Measurements from ENCODE around the gene AQP12A. TPM values are rescaled to one million over a fixed set of nuclear protein-coding genes. Genes with fewer than 3 reads are reported as not detected.

Gene AQP12A
- total RNA-seq, 1 donor from 2014 or later = not detected

- H3K36me3 Mint-ChIP-seq (ENCODE audit: low read depth) = no peaks in the 10 kb centered on the region
- H3K9me3 Mint-ChIP-seq = no peaks in the 10 kb centered on the region
- no peak for DNase-seq (ENCODE audit: low read depth, low spot score)
- H3K4me1 Mint-ChIP-seq = no peaks in the 10 kb centered on the region
- TF ChIP-seq CTCF (conservative IDR thresholded peaks at IDR 0.05) = no peak
- no peaks in the 10 kb centered on the region for H3K27me3 Mint-ChIP-seq (ENCODE audit: low read depth)
- no peak overlapping the region for H3K4me3 Mint-ChIP-seq
- H3K27ac Mint-ChIP-seq (ENCODE audit: unreplicated experiment) = no peak overlapping the region
These were observed 32.2 kb downstream of the AQP12A start for GRCh38 chr2:240723851-240724250.

GRCh38 chr2:240724431-240724830 is 32.8 kb downstream of the AQP12A start:
- H3K4me3 Mint-ChIP-seq = no peak overlapping the region

GRCh38 chr2:240725266-240725665 is 33.6 kb downstream of the AQP12A start:
- H3K4me1 Mint-ChIP-seq = no peaks in the 10 kb centered on the region
- no peak overlapping the region for H3K4me3 Mint-ChIP-seq
- H3K9me3 Mint-ChIP-seq = no peaks in the 10 kb centered on the region
- H3K27me3 Mint-ChIP-seq (ENCODE audit: low read depth) = no peaks in the 10 kb centered on the region
- no peak for DNase-seq (ENCODE audit: low read depth, low spot score)
- no peaks in the 10 kb centered on the region for H3K36me3 Mint-ChIP-seq (ENCODE audit: low read depth)
- H3K27ac Mint-ChIP-seq (ENCODE audit: unreplicated experiment) = no peak overlapping the region
- TF ChIP-seq CTCF (conservative IDR thresholded peaks at IDR 0.05) = no peak

More at GRCh38 chr2:240724431-240724830, 32.8 kb downstream of the AQP12A start:
- no peak for DNase-seq (ENCODE audit: low read depth, low spot score)
- Mint-ChIP-seq H3K27me3 (ENCODE audit: low read depth) (no peaks in the 10 kb centered on the region), H3K4me1 (no peaks in the 10 kb centered on the region), H3K36me3 (ENCODE audit: low read depth) (no peaks in the 10 kb centered on the region), H3K27ac (ENCODE audit: unreplicated experiment) (no peak overlapping the region), H3K9me3 (no peaks in the 10 kb centered on the region)
- no peak for TF ChIP-seq CTCF (conservative IDR thresholded peaks at IDR 0.05)

GRCh38 chr2:240725671-240726070 is 34.0 kb downstream of the AQP12A start:
- no peaks in the 10 kb centered on the region for H3K36me3 Mint-ChIP-seq (ENCODE audit: low read depth)
- no peaks in the 10 kb centered on the region for H3K9me3 Mint-ChIP-seq
- no peaks in the 10 kb centered on the region for H3K27me3 Mint-ChIP-seq (ENCODE audit: low read depth)
- no peak for TF ChIP-seq CTCF (conservative IDR thresholded peaks at IDR 0.05)
- H3K4me3 Mint-ChIP-seq = no peak overlapping the region
- H3K4me1 Mint-ChIP-seq = no peaks in the 10 kb centered on the region
- peak overlapping the region; percentile 12 for H3K27ac Mint-ChIP-seq (ENCODE audit: unreplicated experiment)
- no peak for DNase-seq (ENCODE audit: low read depth, low spot score)

GRCh38 chr2:240726876-240727275 is 35.2 kb downstream of the AQP12A start:
- Mint-ChIP-seq H3K27ac (ENCODE audit: unreplicated experiment) (peak overlapping the region; percentile 57), H3K9me3 (no peaks in the 10 kb centered on the region), H3K27me3 (ENCODE audit: low read depth) (no peaks in the 10 kb centered on the region), H3K4me3 (no peak overlapping the region), H3K36me3 (ENCODE audit: low read depth) (no peaks in the 10 kb centered on the region), H3K4me1 (no peaks in the 10 kb centered on the region)
- no peak for TF ChIP-seq CTCF (conservative IDR thresholded peaks at IDR 0.05)
- DNase-seq (ENCODE audit: low read depth, low spot score) = no peak

- Mint-ChIP-seq H3K36me3 (ENCODE audit: low read depth) (no peaks in the 10 kb centered on the region), H3K4me3 (no peak overlapping the region), H3K27me3 (ENCODE audit: low read depth) (no peaks in the 10 kb centered on the region), H3K9me3 (no peaks in the 10 kb centered on the region), H3K27ac (ENCODE audit: unreplicated experiment) (no peak overlapping the region), H3K4me1 (no peaks in the 10 kb centered on the region)
- no peak for TF ChIP-seq CTCF (conservative IDR thresholded peaks at IDR 0.05)
- DNase-seq (ENCODE audit: low read depth, low spot score) = no peak
These were observed 35.8 kb downstream of the AQP12A start for GRCh38 chr2:240727439-240727838.

Measured in neural crest cell (in vitro differentiated cells).